Measurements from ENCODE around the gene MAN1C1.

Gene MAN1C1

DNA sequence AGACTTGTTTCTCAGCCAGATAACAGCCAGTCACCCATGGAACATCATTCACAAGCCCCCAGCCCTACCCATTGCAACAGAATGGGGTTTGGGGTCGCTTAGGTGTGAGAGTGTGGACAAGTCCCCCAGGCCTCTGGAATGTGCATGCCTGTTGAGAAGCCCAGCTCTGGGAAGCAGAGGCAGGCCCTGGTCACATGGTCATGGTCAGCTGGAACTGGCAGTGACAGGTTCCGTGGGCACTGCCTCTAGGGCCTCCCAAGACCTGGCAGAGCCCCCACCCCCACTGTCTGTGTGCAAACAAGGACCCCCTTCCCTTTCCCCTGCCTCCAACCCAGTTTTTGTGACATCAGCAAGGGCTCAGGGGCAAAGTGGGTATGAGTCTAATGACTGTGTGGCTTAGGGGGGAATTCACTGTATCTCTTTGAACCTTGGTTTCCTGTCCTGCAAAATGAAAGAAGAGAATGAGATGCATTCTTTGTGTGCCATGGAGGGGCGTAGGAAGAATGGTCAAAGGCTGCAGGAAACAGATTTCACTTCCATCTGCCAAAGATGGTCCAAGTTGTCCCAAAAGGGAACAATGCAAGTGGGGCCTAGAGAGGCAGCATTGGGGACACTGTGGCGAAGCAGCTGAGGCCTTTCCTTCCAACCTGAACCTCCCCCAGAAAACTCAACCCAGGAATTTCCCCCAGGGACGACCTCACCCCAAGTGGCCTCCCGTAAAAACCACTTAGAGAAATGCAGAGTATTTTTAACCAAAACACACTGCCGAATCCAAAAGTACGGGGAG is 148.7 kb downstream of the MAN1C1 start:
- no peak for DNase-seq (ENCODE audit: low read depth)

DNA sequence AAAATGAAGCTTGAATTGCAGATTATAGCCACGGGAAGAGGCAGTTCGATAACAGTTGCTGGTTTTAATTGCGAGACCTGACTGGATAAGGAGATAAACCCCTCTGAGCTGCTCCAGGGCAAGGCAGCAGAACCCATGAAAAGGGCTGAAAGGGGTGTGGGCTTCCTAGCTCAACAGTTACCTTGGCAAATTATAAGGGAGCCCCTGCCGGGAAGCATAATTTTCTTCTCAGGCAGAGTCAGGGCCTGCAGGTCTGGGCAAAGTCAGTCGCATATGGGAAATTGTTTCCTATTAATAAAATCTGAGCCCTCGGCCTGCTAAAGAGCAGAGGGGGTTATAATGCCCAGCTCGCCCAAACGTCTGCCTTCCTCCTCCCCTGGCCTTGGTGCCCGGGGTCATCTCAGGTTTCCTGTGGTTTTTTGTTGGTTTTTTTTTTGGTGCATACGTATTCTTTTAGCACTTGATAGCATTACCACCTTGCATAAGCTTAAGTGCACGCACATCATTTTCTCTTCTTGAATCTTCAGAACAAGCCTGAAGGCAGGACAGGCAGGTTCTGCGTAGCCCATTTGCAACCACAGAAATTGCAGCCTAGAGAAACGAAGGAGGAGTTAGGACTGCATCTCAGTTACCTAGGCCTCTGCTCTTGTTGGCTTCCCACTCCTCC is 149.5 kb downstream of the MAN1C1 start:
- no peak for DNase-seq (ENCODE audit: low read depth)

- no peak for DNase-seq (ENCODE audit: low read depth)
These were observed 150.3 kb downstream of the MAN1C1 start for GRCh38 chr1:25766721-25767436.

DNA sequence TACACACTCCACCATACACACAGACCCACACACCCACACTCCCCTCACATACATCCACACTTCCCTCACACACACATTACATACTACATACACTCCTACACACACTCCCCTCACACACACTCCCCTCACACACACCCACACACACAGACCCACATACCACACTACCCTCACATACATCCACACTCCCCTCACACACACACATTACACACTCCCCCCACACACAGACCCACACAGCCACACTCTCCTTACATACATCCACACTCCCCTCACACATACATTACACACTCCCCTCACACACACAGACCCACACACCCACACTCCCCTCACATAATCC is 150.8 kb downstream of the MAN1C1 start:
- DNase-seq (ENCODE audit: low read depth) = no peak

DNA sequence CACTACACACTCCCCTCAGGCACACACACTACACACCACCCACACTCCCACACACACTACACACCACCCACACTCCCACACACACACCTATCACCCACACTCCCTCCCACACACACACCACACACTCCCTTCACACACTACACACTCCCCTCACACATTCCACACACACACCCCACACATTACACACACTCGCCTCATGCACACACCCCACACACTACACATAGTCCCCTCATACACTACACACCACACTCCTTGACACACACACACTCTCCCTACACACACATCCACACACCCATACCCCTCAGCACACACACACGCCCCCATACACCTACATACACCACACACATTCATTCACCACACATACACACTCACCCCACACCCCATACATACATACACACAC is 152.4 kb downstream of the MAN1C1 start:
- DNase-seq (ENCODE audit: low read depth) = no peak

DNA sequence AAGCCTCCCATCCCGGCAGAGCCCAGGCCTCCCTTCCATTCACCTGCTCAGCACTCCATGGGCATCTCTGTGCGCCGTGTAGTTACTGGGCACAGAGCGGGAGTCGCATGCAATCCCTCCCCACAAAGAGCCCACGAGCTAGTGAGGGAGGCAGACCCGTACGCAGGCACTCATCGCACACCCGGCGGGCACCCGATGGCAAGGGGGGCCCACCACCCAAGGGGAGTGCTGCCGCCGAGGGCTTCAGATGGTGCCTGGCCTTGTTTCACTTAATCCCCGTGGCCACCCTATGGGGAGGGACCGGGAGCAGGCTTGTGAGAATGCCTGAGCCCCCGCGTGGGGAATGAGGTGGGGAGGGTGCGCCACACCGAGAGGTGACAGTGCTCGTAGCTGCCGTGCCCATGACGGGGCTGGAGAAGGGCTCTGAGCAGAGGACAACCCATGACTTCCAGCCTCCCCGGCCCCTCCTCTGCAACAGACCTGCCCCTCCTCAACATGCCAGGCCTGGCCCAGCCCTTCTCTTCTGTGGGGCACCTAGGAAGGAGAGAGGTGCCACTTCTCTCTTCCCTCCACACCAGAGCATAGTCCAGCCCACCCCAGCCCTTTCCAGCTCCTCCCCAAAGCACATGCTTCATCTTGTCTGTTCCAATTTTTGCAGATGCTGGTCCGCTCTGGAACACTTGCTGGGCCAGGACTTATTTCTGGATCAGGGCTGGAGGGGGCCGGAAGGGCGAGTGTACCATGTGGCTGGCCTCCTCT is 153.2 kb downstream of the MAN1C1 start:
- no peak for DNase-seq (ENCODE audit: low read depth)

- DNase-seq (ENCODE audit: low read depth) = no peak
These were observed 154.1 kb downstream of the MAN1C1 start for GRCh38 chr1:25770541-25771220.

GRCh38 chr1:25771221-25772114 is 154.9 kb downstream of the MAN1C1 start:
- no peak for DNase-seq (ENCODE audit: low read depth)

DNA sequence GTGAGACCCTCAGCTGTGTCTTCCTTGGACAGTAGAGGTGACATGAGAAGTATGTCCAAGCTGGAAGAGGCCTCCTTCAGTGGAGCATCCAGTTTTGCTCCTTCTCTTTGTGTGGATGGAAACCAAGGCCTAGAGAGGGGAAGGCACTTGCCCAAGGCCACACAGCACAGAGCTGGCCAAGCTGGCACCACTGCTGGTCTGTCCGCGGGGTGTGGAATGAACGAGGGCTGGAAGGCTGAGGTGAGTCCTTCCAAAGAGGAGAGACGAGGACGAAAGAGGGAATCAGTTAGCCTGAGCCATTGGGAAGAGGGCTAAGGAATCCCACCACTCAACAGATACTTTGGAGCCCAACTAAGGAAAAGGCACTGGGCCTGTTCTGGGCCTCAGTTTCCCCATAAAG is 155.6 kb downstream of the MAN1C1 start:
- DNase-seq (ENCODE audit: low read depth) = no peak

DNA sequence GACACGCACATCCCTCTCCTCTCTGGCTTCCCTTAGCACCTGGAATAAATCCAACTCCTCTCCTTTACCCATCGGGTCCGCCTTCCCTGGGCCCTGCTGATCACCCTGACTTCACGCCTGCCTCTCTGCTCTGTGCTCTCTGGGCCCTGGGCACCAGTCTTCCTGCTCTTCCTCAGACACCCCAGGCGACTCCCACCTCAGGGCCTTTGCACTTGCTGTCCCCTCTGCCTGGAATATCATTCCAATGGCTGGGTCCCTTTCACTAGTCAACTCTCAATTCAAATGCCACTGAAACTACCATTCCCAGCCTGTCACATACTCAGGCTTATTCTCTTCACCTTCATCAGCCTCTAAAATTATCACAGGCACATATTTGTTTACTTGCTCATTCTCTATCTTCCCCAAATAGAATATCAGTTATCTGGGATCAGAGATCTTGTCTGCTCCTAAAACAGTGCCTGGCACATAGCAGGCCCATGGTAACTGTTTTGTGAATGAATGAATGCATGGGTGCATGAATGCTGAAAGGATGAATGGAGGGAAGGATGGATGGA is 156.2 kb downstream of the MAN1C1 start:
- no peak for DNase-seq (ENCODE audit: low read depth)

- DNase-seq (ENCODE audit: low read depth) = peak; percentile 60
These were observed 157.0 kb downstream of the MAN1C1 start for GRCh38 chr1:25773441-25774125.

- no peak for DNase-seq (ENCODE audit: low read depth)
These were observed 157.7 kb downstream of the MAN1C1 start for GRCh38 chr1:25774206-25774803.

GRCh38 chr1:25774921-25775771 is 158.6 kb downstream of the MAN1C1 start:
- no peak for DNase-seq (ENCODE audit: low read depth)

DNA sequence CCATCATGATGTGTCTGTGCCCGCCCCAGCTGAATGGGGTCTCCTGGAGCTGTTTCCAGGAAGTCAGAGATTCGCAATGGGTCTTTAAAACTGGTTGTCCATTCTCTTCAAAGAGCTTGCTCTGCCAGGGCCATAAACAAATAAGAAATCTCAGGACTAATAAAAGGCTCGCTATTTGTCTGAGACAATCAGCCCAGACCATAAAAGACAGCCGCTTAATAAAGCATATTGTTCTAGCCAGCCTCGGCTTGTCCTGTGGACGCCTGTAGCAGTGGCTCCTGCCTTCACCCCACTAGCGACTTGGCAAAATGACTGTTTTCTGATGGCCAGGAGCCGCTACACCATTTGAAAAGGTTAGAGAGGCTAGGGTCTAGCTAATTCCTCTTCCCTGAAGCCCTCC is 162.8 kb downstream of the MAN1C1 start:
- DNase-seq (ENCODE audit: low read depth) = no peak

- DNase-seq (ENCODE audit: low read depth) = no peak
These were observed 163.3 kb downstream of the MAN1C1 start for GRCh38 chr1:25779894-25780293.

- no peak for DNase-seq (ENCODE audit: low read depth)
These were observed 163.9 kb downstream of the MAN1C1 start for GRCh38 chr1:25780318-25781129.

GRCh38 chr1:25781130-25781433 is 164.5 kb downstream of the MAN1C1 start:
- DNase-seq (ENCODE audit: low read depth) = no peak

Data from ELR (cell line).